Endothelial cell (in vitro differentiated cells): ENCODE measurements around the gene MAD1L1. TPM values are rescaled to one million over a fixed set of nuclear protein-coding genes. Genes with fewer than 3 reads are reported as not detected.

Experiments used
- DNase-seq: peaks from one replicate; pipeline ENCODE4 v3.0.0; 2021; ENCODE audit warnings: low spot score
- H3K27ac Mint-ChIP-seq: one replicate; pipeline ENCODE4 v1.8.0; 2021; ENCODE audit warnings: mixed read lengths, inconsistent platforms; ENCODE audit not compliant: unreplicated experiment
- H3K27me3 Mint-ChIP-seq: one replicate; pipeline ENCODE4 v1.8.0; 2021; ENCODE audit warnings: mild to moderate bottlenecking, moderate library complexity, mixed read lengths, inconsistent platforms; ENCODE audit not compliant: unreplicated experiment
- H3K36me3 Mint-ChIP-seq: one replicate; pipeline ENCODE4 v1.8.0; 2021; ENCODE audit warnings: mild to moderate bottlenecking, low read depth, mixed read lengths, inconsistent platforms; ENCODE audit not compliant: unreplicated experiment
- H3K4me1 Mint-ChIP-seq: one replicate; pipeline ENCODE4 v1.8.0; 2021; ENCODE audit warnings: mild to moderate bottlenecking, mixed read lengths, inconsistent platforms; ENCODE audit not compliant: unreplicated experiment
- H3K4me3 Mint-ChIP-seq: one replicate; pipeline ENCODE4 v1.8.0; 2021; ENCODE audit warnings: mild to moderate bottlenecking, mixed read lengths, inconsistent platforms; ENCODE audit not compliant: unreplicated experiment
- H3K9me3 Mint-ChIP-seq: one replicate; pipeline ENCODE4 v1.8.0; 2021; ENCODE audit warnings: mixed read lengths, inconsistent platforms; ENCODE audit not compliant: unreplicated experiment
- total RNA-seq: library from RNA; stranded (reverse); fragmentation: NEBNext Ultra II Directional; extraction: Animal tissue kit (Norgen Biotek cat#: 25700); gene quantifications from one replicate; pipeline ENCODE4 v1.2.1, GENCODE V29; 2021; ENCODE audit not compliant: unreplicated experiment
- TF ChIP-seq, protein P1 (sequence below): fragments of 200-600 bp; sonication (generic); IDR thresholded peaks from one replicate; pipeline ENCODE4 v1.5.0; 2021; ENCODE audit warnings: antibody characterized with exemption; ENCODE audit not compliant: unreplicated experiment

Gene MAD1L1
- total RNA-seq, 1 donor from 2014 or later = 43.3 TPM

DNA sequence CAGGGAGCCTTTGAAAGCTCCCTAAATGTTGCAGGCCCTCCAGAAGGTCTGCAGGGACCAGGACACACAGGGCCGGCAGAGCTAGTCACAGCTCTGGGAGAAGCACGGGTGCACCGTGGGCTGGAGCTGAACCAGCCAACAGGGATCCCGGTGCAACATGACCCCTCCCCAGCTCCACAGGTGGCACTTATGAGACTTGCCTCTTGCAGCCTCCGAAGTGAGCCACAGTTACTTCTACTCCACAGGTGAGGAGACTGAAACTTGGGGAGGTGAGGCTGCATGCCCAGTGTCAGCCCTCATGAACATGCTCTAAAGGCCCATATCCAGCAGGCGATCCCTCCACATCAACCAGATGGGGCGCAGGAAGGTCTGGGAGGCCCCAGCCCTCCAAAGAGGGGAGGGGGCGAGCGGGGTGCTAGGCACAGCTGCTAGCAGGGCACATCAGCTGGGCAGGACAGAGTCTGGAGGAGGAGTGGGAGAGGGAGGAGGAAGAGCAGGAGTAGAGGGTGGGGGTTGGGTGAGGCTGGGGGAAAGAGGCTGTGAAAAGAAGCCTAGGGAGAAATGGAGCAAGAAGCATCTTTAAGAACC, 338.3 kb downstream of the MAD1L1 start:
- H3K27ac Mint-ChIP-seq = no peak overlapping the region
- peaks cover 7% of the 10 kb centered on the region for H3K36me3 Mint-ChIP-seq
- no peaks in the 10 kb centered on the region for H3K4me1 Mint-ChIP-seq
- no peak overlapping the region for H3K4me3 Mint-ChIP-seq
- peaks cover 7% of the 10 kb centered on the region for H3K27me3 Mint-ChIP-seq
- DNase-seq = no peak
- TF ChIP-seq, protein P1, sequence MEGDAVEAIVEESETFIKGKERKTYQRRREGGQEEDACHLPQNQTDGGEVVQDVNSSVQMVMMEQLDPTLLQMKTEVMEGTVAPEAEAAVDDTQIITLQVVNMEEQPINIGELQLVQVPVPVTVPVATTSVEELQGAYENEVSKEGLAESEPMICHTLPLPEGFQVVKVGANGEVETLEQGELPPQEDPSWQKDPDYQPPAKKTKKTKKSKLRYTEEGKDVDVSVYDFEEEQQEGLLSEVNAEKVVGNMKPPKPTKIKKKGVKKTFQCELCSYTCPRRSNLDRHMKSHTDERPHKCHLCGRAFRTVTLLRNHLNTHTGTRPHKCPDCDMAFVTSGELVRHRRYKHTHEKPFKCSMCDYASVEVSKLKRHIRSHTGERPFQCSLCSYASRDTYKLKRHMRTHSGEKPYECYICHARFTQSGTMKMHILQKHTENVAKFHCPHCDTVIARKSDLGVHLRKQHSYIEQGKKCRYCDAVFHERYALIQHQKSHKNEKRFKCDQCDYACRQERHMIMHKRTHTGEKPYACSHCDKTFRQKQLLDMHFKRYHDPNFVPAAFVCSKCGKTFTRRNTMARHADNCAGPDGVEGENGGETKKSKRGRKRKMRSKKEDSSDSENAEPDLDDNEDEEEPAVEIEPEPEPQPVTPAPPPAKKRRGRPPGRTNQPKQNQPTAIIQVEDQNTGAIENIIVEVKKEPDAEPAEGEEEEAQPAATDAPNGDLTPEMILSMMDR = no peak
- H3K9me3 Mint-ChIP-seq = no peaks in the 10 kb centered on the region

DNA sequence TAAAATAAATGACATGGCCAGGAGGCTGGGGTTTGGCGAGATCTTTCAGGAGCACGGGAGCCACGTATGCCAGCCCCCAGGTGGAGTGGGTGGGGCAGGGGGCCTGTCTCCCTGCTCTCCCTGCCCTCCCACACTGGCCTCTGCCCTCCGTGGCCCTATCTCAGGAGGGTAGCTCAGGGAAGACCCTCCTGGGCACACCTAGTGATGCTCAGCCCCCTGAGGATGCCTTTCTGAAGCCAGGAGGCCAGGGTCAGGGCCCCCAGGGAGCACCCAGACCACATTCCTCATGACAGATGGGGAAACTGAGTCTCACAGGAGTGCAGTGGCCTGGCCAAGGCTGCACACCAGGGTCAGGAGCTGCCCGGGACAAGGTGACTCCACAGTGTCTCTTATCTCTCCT, 339.3 kb downstream of the MAD1L1 start:
- H3K4me1 Mint-ChIP-seq = no peaks in the 10 kb centered on the region
- DNase-seq = no peak
- peaks cover 10% of the 10 kb centered on the region for H3K36me3 Mint-ChIP-seq
- no peak overlapping the region for H3K27ac Mint-ChIP-seq
- TF ChIP-seq, protein P1 = no peak
- H3K4me3 Mint-ChIP-seq = no peak overlapping the region
- peaks cover 12% of the 10 kb centered on the region for H3K27me3 Mint-ChIP-seq
- H3K9me3 Mint-ChIP-seq = no peaks in the 10 kb centered on the region

DNA sequence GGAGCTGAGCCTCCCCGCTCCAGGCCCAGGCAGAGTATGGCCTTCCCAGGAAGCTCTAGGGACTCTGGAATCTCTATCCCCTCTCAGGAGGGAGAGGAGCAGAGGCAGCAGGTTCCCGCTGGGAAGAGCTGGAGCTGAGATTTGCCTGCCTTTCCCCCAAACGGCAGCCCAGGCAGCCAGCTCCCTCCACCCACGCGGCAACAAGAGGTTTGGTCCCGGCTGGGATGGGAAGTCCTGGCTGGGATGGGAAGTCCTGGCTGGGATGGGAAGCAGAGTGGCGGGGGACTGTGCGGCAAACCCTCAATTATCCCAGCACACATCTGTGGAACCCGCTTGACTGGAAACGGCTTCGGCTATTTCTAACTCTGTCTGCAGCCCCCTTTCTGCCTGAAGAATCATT, 339.7 kb downstream of the MAD1L1 start:
- Mint-ChIP-seq H3K27ac (no peak overlapping the region), H3K27me3 (peaks cover 15% of the 10 kb centered on the region), H3K4me3 (no peak overlapping the region), H3K36me3 (peaks cover 14% of the 10 kb centered on the region), H3K9me3 (no peaks in the 10 kb centered on the region), H3K4me1 (no peaks in the 10 kb centered on the region)
- no peak for DNase-seq
- TF ChIP-seq, protein P1 = no peak

DNA sequence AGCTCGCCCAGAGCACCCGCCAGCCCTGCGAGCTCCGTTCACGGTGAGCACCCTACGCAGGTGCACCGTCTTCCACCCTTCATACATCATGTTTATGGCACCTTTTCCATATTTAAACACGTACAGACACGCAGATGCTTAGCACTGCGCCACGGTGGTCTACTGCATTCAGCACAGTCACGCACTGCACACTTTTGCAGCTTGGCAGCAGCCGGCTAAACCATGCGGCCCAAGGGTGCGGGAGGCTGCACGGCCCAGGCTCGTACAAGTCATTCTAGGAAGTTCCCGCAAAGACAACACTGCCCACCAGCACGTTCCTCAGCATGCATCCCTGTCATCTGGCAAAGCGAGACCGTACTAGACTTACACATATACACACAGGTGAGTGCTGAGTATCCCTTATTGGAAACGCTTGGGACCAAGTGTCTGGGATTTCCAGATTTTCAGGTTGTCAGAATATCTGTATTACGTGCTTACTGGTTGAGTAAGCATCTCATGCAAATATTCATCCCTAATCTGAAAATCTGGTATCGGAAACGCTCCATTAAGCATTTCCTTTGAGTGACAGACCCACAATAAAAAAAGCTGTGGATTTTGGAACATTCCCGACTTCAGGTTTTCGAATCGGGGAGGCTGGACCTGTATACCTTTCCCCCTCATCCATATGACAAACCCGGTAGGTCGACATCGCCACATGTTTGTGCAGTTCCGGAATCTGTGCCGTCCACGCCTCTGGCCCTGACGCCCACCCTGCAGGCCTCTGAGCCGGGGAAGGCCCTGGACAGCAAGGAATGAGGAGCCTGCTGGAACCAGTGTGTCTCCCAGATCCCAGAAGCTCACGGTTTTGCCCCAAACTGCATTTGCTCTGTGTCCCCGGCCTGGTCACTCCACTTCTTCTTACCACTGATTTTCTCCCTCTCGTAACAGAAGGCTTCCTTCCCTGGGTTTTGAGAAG, 340.5 kb downstream of the MAD1L1 start:
- H3K27me3 Mint-ChIP-seq = peaks cover 16% of the 10 kb centered on the region

More for the DNA sequence above, 340.5 kb downstream of the MAD1L1 start:
- Mint-ChIP-seq H3K4me1 (no peaks in the 10 kb centered on the region), H3K4me3 (no peak overlapping the region), H3K9me3 (no peaks in the 10 kb centered on the region), H3K27ac (no peak overlapping the region), H3K36me3 (peaks cover 19% of the 10 kb centered on the region)
- TF ChIP-seq, protein P1 = no peak
- DNase-seq = no peak
